Measurements from ENCODE around the gene DNAH14. TPM values are rescaled to one million over a fixed set of nuclear protein-coding genes. Genes with fewer than 3 reads are reported as not detected.

Gene DNAH14
- total RNA-seq, 2 donors from 2014 or later = 36.6 to 41.6 TPM

GRCh38 chr1:225431081-225431863, 501.8 kb downstream of the DNAH14 start:
- Histone ChIP-seq H3K27ac (ENCODE audit: low read depth, low read length) (no peak overlapping the region), H3K9me3 (ENCODE audit: control insufficient read depth, low read length) (peaks cover 7% of the 10 kb centered on the region), H3K9ac (ENCODE audit: extremely low read depth, low read length, poor library complexity, severe bottlenecking) (no peak overlapping the region), H3K4me3 (ENCODE audit: low read length) (no peak overlapping the region), H3K27me3 (ENCODE audit: control insufficient read depth, insufficient read depth, low read length, poor library complexity, severe bottlenecking) (peaks cover 4% of the 10 kb centered on the region), H3K4me1 (ENCODE audit: control insufficient read depth, insufficient read depth, low read length) (no peaks in the 10 kb centered on the region), H3K36me3 (ENCODE audit: control insufficient read depth, insufficient read depth, low read length) (no peaks in the 10 kb centered on the region)
- H3K36me3 Mint-ChIP-seq (ENCODE audit: low read depth) = no peaks in the 10 kb centered on the region
- DNase-seq = no peak
- no peak overlapping the region for H3K4me3 Mint-ChIP-seq
- peaks cover 15% of the 10 kb centered on the region for H3K4me1 Mint-ChIP-seq
- 88 to 95% methylated on average over 23 to 36 of the region's 36 CpGs for WGBS, 2 experiments (ENCODE audit: insufficient coverage in 1 of 2, insufficient read length in 1 of 2)
- peaks cover 21% of the 10 kb centered on the region for H3K9me3 Mint-ChIP-seq
- H3K27me3 Mint-ChIP-seq (ENCODE audit: insufficient read depth) = peaks cover 52% of the 10 kb centered on the region
- TF ChIP-seq, protein P1, sequence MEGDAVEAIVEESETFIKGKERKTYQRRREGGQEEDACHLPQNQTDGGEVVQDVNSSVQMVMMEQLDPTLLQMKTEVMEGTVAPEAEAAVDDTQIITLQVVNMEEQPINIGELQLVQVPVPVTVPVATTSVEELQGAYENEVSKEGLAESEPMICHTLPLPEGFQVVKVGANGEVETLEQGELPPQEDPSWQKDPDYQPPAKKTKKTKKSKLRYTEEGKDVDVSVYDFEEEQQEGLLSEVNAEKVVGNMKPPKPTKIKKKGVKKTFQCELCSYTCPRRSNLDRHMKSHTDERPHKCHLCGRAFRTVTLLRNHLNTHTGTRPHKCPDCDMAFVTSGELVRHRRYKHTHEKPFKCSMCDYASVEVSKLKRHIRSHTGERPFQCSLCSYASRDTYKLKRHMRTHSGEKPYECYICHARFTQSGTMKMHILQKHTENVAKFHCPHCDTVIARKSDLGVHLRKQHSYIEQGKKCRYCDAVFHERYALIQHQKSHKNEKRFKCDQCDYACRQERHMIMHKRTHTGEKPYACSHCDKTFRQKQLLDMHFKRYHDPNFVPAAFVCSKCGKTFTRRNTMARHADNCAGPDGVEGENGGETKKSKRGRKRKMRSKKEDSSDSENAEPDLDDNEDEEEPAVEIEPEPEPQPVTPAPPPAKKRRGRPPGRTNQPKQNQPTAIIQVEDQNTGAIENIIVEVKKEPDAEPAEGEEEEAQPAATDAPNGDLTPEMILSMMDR (conservative IDR thresholded peaks at IDR 0.05) = no peak
- H3K27ac Mint-ChIP-seq = no peak overlapping the region

- Mint-ChIP-seq H3K4me1 (peaks cover 5% of the 10 kb centered on the region), H3K9me3 (peaks cover 21% of the 10 kb centered on the region), H3K4me3 (no peak overlapping the region), H3K27ac (no peak overlapping the region), H3K36me3 (ENCODE audit: low read depth) (no peaks in the 10 kb centered on the region), H3K27me3 (ENCODE audit: insufficient read depth) (peaks cover 43% of the 10 kb centered on the region)
- Histone ChIP-seq H3K9ac (ENCODE audit: extremely low read depth, low read length, poor library complexity, severe bottlenecking) (no peak overlapping the region), H3K4me3 (ENCODE audit: low read length) (no peak overlapping the region), H3K36me3 (ENCODE audit: control insufficient read depth, insufficient read depth, low read length) (no peaks in the 10 kb centered on the region), H3K27me3 (ENCODE audit: control insufficient read depth, insufficient read depth, low read length, poor library complexity, severe bottlenecking) (no peaks in the 10 kb centered on the region), H3K27ac (ENCODE audit: low read depth, low read length) (no peak overlapping the region), H3K4me1 (ENCODE audit: control insufficient read depth, insufficient read depth, low read length) (no peaks in the 10 kb centered on the region), H3K9me3 (ENCODE audit: control insufficient read depth, low read length) (peaks cover 7% of the 10 kb centered on the region)
- DNase-seq = no peak
- TF ChIP-seq, protein P1 (conservative IDR thresholded peaks at IDR 0.05) = no peak
- 92 to 94% methylated on average over 4 to 5 of the region's 5 CpGs for WGBS, 2 experiments (ENCODE audit: insufficient coverage in 1 of 2, insufficient read length in 1 of 2)
Measured at GRCh38 chr1:225434046-225434445, 504.6 kb downstream of the DNAH14 start.

DNA sequence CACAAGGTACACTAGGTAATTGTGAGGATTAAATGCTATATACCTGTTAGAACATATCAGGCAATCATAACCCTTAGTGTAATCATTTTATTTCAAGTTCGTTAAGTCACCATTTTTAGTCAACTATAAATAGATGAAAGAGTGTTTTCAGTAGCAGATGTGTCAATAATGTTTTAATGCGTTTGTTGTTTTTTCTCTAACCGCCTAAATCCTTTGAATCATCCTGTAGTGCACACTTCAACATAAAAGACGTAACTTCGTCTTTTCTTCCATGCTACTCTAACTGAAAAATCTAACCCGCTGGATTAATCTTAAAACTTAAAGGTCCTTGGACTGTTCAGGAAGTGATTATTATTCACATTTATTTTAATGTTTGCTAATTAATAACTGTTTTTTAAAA, 505.6 kb downstream of the DNAH14 start:
- no peak overlapping the region for H3K4me3 ChIP-seq (ENCODE audit: low read length)
- TF ChIP-seq, protein P1 (conservative IDR thresholded peaks at IDR 0.05) = no peak
- H3K4me3 Mint-ChIP-seq = no peak overlapping the region
- no peaks in the 10 kb centered on the region for H3K36me3 ChIP-seq (ENCODE audit: control insufficient read depth, insufficient read depth, low read length)
- H3K4me1 ChIP-seq (ENCODE audit: control insufficient read depth, insufficient read depth, low read length) = no peaks in the 10 kb centered on the region
- no peak overlapping the region for H3K27ac ChIP-seq (ENCODE audit: low read depth, low read length)
- H3K9ac ChIP-seq (ENCODE audit: extremely low read depth, low read length, poor library complexity, severe bottlenecking) = no peak overlapping the region
- WGBS, 2 experiments (ENCODE audit: insufficient coverage in 1 of 2, insufficient read length in 1 of 2) = 81 to 100% methylated on average over 2 to 6 of the region's 6 CpGs
- DNase-seq = no peak
- peaks cover 3% of the 10 kb centered on the region for H3K4me1 Mint-ChIP-seq
- H3K9me3 Mint-ChIP-seq = peaks cover 20% of the 10 kb centered on the region
- H3K27me3 ChIP-seq (ENCODE audit: control insufficient read depth, insufficient read depth, low read length, poor library complexity, severe bottlenecking) = no peaks in the 10 kb centered on the region
- peaks cover 7% of the 10 kb centered on the region for H3K9me3 ChIP-seq (ENCODE audit: control insufficient read depth, low read length)
- H3K36me3 Mint-ChIP-seq (ENCODE audit: low read depth) = no peaks in the 10 kb centered on the region
- peaks cover 36% of the 10 kb centered on the region for H3K27me3 Mint-ChIP-seq (ENCODE audit: insufficient read depth)
- no peak overlapping the region for H3K27ac Mint-ChIP-seq
